HG02678 (cell line): ENCODE measurements around the gene SPTBN1.
A peak's percentile ranks its signal among the peaks of the same experiment; 100 is the strongest.

Experiments
- ATAC-seq: cut with Tn5 transposase; IDR thresholded peaks from one replicate; pipeline ENCODE4 v1.9.1; 2021; ENCODE audit warnings: mild to moderate bottlenecking, moderate library complexity; ENCODE audit not compliant: unreplicated experiment

Gene SPTBN1

DNA sequence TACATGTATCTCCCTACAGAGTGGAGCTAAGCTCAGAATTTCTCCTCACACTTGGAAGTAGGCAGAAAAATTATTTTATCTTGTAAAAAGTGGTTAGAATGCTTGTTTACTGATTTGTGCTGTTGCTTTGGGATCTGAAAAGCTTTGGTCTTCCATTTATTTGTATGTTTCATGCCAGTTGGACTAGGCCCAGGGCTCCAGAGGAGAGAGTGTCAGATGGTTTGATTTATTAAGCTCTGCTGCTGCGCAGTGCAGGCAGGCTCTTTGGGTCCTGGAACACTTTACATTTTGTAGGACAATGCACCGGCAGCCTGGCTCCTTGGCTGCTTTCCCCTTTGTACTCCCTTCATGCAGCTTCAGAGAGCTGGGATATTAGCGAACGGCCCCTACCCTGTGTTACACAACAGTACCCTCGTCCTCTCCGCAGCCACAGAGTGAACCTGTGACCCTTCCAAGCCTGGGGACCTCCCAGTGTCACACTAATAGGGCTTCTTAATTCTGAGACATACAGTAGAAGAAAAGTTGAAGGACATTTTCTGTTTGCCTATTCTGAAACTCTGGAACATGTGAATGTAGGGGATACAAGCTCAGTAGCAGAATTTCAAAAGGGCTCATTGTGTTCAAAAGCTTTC lies 210.6 kb downstream of the SPTBN1 start:
- ATAC-seq: no peak

DNA sequence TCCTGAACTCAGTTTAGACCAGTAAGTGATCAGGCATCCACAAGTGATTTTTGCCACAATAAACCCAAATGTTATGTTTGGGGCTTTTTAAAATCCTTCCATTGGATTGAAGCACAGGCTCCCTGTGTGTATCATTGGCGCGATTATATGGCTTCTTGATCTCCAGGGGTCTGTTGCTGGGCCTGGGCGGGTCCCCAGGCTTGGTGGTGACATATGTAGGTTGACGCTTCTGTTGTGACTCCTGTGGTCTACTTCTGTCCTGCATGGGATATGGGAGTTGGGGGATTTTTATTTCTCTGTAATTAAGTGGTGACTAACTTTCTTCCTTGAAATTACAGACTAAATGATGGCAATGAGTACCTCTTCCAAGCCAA lies 211.1 kb downstream of the SPTBN1 start:
- ATAC-seq: no peak

DNA sequence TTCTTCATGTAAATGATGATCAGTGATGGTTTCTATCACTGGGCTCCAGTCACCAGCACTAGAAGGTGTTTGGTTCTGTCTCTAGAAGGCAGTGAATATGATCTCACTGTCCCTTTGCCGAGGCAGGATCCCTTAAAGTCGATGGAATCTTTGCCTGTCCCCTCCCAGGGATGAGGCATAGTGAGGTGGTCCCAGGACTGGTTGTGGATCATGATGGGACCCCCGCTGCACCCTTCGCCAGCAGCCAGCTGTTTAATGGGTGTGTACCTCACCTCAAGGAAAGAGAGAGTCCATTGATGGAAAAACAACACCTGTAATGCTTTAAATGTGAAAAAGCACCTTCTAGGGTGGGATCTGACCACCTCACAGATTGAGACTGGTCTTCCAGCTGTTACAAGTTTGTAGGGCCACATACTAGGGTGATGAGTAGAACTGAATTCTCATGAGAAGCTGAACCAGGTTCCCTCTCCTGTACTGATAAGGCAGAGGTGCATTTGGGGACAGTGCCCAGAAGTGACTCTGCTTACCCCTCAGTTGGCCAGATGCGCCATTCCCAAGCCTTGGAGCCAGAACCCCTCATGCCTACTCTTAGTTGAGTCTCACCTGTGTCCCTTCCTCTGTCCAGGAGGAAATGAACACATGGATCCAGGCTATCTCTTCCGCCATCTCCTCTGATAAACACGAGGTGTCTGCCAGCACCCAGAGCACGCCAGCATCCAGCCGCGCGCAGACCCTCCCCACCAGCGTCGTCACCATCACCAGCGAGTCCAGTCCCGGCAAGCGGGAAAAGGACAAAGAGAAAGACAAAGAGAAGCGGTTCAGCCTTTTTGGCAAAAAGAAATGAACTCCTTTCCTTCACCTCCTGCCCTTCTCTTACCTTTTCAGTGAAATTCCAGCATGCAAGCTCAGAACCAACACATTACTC lies 211.9 kb downstream of the SPTBN1 start:
- ATAC-seq: no peak

DNA sequence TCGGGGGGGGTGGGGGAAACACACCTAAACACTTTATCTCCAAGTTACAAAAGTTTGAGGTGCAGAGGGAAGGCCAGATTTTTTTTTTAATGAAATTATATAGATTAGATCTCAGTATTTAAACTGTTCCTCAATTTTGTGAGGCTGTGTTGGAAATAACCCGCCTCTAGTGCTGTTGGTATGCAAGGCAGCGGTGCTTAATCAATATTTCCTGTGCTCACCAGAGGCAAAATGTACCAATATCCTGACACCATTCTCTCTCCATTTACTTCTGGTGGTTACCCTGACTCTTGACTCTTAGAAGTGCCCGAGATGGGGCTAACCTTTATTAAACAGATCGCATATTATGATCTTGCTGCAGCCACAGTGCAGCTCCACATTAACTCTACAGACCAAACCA lies 212.6 kb downstream of the SPTBN1 start:
- ATAC-seq: no peak

DNA sequence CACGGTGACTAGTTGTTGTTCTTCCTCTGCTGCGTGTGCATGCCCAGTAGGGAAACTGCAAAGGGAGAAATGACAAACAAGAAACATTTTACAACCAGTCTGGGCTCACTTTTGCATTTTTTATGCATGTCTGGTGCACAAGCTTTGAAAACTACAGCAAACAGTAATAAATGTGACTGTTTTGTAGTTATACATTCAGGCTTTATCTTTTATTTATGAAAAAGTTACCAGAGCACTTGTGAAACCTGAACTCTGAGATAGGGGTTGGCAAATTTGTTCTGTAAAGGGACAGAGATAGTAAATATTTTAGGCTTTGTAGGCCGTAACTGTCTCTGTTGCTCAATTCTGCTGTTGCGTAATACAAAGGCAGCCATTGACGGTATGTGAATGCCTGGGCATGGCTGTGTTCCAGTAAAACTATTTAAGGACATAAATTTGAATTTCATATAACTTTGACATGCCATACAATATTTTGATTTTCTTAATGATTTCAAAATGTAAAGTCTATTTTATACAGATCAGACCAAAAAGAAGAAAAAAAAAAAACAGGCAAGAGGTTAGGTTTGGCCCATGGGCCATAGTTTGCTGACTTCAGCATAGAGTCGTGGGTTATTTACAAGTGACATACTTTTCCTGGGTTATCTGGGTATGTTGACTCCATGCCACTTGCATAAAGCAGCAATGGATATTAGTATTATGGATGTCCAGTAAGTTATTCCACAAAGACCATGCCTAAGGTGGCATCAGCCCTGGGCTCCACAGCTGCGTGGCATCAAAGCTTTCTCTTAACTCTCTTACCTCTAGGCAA lies 213.8 kb downstream of the SPTBN1 start:
- ATAC-seq: no peak

DNA sequence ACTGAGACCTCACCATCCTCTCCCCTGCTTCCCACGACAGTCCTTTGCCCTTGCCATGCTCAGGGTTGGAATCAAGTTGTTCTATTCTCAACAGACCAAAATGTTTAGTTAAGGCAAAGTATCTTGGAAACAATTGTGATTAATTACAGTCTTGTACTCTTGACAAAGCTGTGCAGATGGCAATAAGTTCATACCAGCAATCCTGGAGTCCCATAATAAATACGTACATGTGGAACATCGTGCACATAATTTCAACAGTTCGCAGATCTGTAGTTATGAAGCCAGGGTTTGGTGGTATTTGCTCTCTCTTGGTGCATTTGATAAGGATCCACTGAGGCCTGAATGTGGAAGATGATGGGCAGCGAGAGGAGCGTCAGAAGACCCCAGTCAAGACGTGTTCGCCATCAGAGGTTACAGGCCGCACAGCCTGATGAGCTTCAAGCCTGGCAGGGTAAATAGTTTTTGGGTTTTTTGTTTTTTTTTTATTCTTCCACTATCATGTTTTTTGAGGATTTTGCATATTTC lies 214.4 kb downstream of the SPTBN1 start:
- ATAC-seq: no peak

DNA sequence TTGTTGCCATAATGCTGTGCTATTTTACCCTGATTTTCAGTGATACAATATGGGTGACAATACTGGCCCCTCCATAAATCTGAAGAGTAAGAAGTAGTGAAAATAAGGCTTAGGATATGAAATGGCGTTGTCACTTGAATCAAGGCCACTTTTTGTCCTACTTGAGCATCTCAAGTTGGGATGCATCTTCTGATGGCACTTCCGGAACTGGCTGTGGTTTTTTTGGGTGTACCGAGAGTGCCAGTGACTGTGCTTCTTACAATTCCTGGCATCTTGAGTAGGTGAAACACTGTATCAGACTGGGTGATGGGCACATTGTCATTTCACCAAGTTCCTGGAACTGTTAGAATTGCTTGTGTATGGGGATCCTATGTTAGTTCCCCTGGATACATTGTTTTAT lies 214.9 kb downstream of the SPTBN1 start:
- no peak for ATAC-seq

DNA sequence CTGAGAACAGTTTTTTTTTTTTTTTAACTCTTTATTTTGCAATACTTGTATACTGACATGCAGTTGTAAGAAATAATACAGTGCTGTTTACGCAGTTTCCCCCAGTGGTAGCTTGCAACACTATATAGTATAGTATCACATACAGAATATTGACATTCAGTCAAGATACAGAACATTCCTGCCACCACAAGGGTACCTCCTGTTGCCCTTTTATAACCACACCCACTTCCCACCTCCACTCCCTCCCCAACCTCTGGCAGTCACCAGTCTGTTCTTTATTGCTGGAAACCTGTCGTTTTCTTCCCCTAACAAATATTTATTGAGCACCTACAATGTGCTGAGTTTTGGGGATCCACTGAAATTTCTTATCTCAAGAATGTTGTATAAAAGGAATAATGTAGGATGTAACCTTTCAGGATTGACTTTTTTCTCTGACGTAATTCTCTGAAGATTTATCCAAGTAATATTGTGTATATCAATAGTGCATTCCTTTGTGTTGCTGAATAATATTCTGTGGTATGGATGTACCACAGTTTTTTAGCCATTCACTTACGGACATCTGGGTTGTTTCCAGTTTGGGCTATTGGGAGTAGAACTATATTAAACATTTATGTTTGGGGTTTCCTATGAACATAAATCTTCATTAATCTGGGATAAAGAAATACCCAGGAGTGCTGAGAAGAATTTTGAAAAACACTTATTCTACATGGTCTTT lies 215.9 kb downstream of the SPTBN1 start:
- ATAC-seq: no peak

DNA sequence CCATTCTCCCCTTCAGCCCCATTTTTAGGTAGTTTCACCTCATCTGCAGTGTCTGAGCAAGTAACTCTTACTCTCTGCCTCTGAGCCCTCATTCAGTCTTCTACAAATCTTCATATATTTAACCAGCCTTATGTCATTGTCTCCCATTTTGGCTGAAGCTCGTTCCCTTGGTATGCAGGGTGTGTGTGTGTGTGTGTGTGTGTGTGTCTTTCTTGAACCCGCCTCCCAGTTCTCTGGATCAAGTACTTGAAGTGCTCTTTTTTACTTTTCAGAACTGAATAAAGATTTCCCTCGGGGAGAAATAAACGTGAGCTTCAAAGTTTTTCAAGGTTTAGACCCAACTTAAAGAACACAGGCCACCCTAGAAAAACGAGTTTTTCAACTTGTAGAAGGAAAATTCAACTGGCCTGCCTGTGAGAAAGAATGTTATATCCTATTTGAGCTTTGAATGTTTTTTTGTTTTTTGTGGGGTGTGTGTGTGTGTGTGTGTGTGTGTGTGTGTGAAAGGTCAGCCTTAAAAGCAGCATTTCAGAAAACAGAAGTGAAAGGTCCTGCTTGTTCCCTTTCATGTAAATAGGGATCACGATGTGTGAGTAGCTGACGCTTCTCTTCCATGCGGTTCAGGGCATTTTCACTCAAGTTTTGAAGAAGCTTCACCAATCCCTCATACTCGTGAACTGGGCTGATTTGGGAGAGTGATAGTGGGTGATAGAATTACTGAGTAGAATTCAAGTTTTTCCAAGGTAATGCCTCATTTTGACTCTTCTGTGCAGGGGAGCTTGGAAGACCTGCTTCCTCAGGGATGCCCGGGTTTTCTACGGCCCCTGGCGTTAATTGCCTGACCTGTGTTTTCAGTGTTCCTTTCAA lies 216.7 kb downstream of the SPTBN1 start:
- ATAC-seq: peak; percentile 58

DNA sequence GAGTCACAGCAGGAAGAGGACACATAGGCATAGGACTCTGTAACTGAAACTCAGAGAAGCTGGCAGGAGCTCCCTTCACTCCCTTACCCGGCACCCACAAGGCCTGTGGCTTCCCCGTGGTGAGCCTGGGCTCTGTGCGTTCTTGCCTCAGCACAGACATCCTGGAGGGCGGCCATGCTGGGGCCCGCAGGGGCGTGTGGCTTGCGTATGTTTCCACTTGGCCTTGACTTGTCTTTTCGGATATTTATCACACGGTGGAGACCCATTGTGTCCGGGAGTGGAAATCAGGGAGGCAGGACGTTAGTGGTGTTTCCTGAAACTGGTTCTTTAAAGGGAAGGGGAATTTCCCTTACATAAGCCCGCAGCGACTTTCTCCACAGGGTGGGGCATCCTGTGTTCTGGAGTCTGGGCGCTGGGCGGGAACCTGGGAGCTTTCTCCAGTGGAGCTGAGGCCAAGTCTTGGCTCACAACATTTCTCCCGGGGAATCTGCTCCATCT lies 217.4 kb downstream of the SPTBN1 start:
- peak; percentile 61 for ATAC-seq

DNA sequence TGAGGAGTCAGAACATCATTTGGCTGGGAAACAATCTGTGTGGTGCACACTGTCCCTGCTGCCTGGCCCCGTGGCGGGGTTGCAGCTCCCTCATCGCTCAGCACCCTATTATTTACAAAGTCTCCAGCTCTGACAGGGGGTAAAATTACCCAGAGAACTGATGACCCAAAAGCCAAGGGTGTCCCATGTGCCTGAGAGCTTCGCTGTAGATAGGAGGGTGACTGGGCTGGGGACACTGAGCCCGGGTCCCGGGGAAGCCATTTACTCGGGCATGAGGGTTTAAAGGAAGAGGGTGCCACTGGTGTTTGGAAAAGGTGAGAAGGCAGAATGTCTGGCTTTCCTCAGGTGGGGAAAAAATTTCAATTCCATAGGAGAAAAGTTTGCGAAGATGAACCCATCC lies 219.2 kb downstream of the SPTBN1 start:
- no peak for ATAC-seq

DNA sequence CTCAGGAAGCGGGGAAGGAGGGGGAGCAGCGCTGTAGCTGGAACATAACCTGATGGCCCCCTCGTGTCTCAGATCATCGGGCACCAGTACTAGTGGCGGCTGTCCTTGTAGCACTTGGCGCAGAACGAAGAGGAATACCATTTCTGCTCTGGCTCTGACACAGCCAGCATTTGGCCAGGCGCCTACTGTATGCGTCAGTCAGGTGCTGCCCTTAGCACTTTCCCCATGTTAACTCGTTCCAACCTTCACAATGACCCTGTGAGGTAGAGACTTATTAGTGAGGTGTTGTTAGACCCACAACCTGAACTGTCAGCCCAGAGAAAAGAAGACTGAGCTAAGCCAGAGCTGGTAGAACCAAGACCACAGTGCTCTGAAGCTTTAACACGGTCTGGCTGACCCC lies 219.6 kb downstream of the SPTBN1 start:
- ATAC-seq: no peak

DNA sequence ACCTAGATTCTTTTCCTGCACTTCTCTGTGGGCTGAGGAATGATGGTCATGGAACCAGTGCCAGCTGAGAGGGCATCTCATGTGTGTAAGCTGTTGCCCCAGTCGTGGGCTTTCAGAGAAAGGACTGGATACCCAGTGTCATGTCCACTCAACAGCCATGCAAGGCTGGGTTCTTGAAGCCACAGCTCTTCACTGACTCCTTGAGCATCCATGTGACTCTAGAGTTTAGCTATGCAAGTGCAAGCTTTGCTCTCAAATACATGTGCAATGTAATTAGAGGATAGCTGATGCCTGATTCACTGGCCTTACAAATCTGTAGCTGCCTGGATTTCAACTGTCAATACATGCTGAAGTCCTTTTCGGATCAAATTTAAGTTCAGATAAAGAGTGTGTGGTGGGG lies 220.5 kb downstream of the SPTBN1 start:
- ATAC-seq: no peak

DNA sequence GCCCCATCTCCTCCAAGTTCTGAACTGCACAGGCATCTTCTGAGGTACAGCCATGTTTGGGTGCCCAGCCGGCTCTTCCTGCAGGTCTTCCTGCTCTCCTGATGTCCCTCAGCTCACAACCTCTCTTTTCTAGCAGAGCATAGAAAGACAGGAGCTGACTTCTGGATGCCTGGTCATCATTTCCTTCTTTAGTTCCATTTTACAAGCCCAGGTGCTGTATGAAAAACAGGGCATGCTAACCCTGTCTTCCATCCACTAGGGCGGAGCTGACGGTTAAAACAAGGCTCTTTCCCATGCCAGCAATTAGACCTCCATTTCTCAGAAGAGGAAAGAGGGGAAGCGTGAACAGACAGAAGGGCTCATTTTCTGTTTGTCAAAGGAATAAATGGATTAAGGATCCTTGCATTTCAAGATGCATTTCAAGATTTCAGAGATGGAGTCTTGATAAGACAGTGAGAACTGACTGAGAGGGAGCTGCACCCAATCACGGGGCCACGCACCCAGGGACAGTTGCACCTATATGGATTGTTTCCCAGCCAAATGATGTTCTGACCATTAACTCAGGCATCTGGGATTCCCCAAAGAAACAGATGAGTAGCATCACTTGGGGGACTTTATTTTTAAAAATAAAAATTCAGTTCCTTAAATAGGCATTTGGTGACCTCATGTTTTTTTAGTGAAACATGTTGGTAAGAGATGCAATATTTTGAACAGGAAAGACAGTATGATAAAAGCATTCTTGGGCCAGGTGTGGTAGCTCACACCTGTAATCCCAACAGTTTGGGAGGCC lies 221.5 kb downstream of the SPTBN1 start:
- ATAC-seq: no peak

DNA sequence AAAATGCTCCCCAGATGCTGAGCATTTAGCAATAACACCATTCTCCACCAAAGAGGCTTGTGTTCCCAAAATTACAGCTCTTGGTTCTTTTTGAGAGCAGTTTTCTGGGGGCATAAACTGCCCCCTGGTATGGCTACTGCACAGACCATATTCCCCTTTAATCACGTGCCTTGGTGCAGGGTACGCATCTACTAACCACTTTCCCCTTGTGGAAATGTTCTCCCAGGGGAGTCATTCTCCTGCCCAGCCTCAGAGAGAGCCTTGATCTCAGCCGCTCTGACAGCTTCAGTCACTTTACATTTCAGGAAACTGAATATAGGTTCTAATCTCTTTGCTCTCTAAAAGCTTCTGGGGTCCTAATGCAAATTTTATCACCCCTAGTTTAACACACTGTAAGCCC lies 222.6 kb downstream of the SPTBN1 start:
- ATAC-seq: no peak

DNA sequence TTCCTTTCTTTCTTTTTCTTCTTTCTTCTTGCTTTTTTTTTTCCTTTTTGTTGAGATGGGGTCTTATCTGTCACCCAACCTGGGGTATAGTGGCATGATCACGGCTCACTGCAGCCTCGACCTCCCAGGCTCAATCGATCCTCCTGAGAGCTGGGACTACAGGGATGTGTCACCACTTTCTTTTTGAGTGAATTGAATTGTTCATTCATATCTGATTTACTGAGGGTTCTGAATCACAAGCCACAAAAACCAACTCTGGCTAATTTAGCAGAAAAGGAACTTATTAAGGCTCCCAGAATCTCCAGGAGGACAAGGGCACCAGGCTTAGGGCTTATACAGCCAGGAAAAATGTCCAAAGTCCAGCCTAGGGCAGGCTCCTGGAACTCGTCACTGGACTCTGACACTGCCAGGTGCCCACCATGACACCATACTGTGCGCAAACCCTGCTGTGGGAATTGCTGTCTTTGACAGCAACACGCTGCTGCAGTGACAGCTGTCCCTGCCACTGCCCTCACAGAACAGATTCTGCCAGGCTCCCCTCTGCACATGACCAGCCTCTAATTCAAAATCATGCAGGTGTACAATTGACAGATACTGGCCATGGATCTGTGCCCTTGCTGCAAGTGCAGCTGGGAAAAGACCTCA lies 224.4 kb downstream of the SPTBN1 start:
- peak; percentile 84 for ATAC-seq

DNA sequence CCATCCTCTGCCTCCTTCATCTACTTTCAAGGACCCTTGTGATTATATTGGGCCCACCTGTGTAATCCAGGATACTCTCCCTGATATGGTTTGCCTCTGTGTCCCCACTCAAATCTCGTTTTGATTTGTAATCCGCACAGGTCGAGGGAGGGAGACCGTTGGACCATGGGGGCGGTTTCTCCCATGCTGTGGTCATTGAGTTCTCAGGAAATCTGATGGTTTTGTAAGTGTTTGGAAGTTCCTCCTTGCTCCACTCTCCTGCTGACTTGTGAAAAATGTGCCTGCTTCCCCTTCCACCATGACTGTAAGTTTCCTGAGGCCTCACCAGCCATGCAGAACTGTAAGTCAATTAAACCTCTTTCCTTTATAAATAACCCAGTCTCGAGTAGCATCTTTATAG lies 225.3 kb downstream of the SPTBN1 start:
- no peak for ATAC-seq

DNA sequence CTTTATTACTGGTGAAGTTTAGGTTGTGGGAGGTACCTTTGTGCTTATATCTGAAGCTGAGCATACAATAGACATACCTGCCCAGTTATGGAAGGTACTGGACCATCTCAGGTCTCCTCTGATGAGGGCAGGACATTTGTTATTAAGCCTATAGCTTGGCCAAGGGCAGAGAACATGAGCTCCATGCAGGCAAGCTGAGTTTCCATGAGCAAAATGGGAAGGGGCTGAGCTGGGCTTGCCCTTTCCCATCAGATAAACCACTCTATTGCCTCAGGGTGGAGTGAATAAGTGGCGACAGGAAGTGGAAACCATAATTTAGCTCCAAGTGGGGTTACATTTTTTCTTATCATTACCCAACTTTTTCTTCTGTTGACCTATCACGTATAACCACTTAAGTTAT lies 227.5 kb downstream of the SPTBN1 start:
- no peak for ATAC-seq
